Mesendoderm (in vitro differentiated cells): ENCODE data around the gene SLC35A5.
A peak's percentile ranks its signal among the peaks of the same experiment; 100 is the strongest.

ENCODE experiments used
- DNase-seq: peaks from one replicate; pipeline ENCODE4 v3.0.0; 2013
- H2AK5ac ChIP-seq: 2 replicates; pipeline ENCODE4 v1.6.1; 2013; ENCODE audit warnings: low read length, inconsistent platforms
- H2BK120ac ChIP-seq: 2 replicates; pipeline ENCODE4 v1.6.1; 2013; ENCODE audit warnings: low read depth, mild to moderate bottlenecking, low read length, moderate library complexity, mixed read lengths
- H2BK15ac ChIP-seq: replicated peaks from 2 replicates; pipeline ENCODE4 v1.6.1; 2013; ENCODE audit warnings: low read depth, mild to moderate bottlenecking, moderate library complexity
- H2BK5ac ChIP-seq: 2 replicates; pipeline ENCODE4 v1.6.1; 2013; ENCODE audit warnings: low read length, inconsistent platforms
- H3K18ac ChIP-seq: 2 replicates; pipeline ENCODE4 v1.6.1; 2013; ENCODE audit warnings: mild to moderate bottlenecking, low read length, mixed read lengths
- H3K23ac ChIP-seq: one replicate; pipeline ENCODE4 v1.6.1; 2013; ENCODE audit warnings: low read length
- H3K27ac ChIP-seq: 2 replicates; pipeline ENCODE4 v1.5.1; 2013; ENCODE audit warnings: low read depth, mild to moderate bottlenecking, inconsistent platforms, low read length, moderate library complexity
- H3K27me3 ChIP-seq: 2 replicates; pipeline ENCODE4 v1.6.1; 2013; ENCODE audit warnings: low read length, control low read depth, mild to moderate bottlenecking, inconsistent platforms; ENCODE audit not compliant: insufficient read depth, poor library complexity
- H3K36me3 ChIP-seq: 2 replicates; pipeline ENCODE4 v1.6.1; 2013; ENCODE audit warnings: low read length, inconsistent platforms; ENCODE audit not compliant: control insufficient read depth, insufficient read depth
- H3K4ac ChIP-seq: one replicate; pipeline ENCODE4 v1.6.1; 2013; ENCODE audit warnings: low read depth, mild to moderate bottlenecking, low read length, moderate library complexity
- H3K4me1 ChIP-seq: 2 replicates; pipeline ENCODE4 v1.6.1; 2013; ENCODE audit warnings: low read depth, low read length, inconsistent platforms; ENCODE audit not compliant: control insufficient read depth
- H3K4me2 ChIP-seq: 2 replicates; pipeline ENCODE4 v1.6.1; 2013; ENCODE audit warnings: low read length
- H3K4me3 ChIP-seq: 2 replicates; pipeline ENCODE4 v1.5.1; 2013; ENCODE audit warnings: mild to moderate bottlenecking, low read length
- H3K56ac ChIP-seq: one replicate; pipeline ENCODE4 v1.6.1; 2013; ENCODE audit warnings: low read length
- H3K79me1 ChIP-seq: 2 replicates; pipeline ENCODE4 v1.6.1; 2013; ENCODE audit warnings: low read length, inconsistent platforms
- H3K79me2 ChIP-seq: 2 replicates; pipeline ENCODE4 v1.6.1; 2013; ENCODE audit warnings: mild to moderate bottlenecking, low read length; ENCODE audit not compliant: control insufficient read depth, insufficient read depth
- H3K9ac ChIP-seq: 2 replicates; pipeline ENCODE4 v1.6.1; 2013; ENCODE audit warnings: low read length, inconsistent platforms
- H4K5ac ChIP-seq: one replicate; pipeline ENCODE4 v1.6.1; 2013; ENCODE audit warnings: low read length
- H4K8ac ChIP-seq: one replicate; pipeline ENCODE4 v1.6.1; 2013; ENCODE audit warnings: low read depth, mild to moderate bottlenecking, control low read depth, low read length, moderate library complexity
- WGBS: extraction: QIAGEN DNeasy Blood & Tissue Kit; methylation state at CpG from one replicate; pipeline ENCODE4 v1.1.7; 2013; ENCODE audit warnings: low lambda C conversion rate, missing lambda C conversion rate; ENCODE audit not compliant: insufficient coverage; ENCODE audit errors: extremely low coverage; 5-methylcytosine and 5-hydroxymethylcytosine counted together

SLC35A5 gene

GRCh38 chr3:112605285-112605684 lies 43.4 kb downstream of the SLC35A5 start:
- Histone ChIP-seq H2BK15ac (no peak overlapping the region), H2AK5ac (no peak overlapping the region), H3K9ac (no peak overlapping the region), H3K56ac (no peak overlapping the region), H3K4me3 (no peak overlapping the region), H2BK120ac (no peak overlapping the region), H3K4me1 (no peaks in the 10 kb centered on the region), H4K8ac (no peak overlapping the region), H3K27me3 (no peaks in the 10 kb centered on the region), H3K23ac (no peak overlapping the region), H3K79me2 (no peaks in the 10 kb centered on the region), H4K5ac (no peak overlapping the region), H3K18ac (no peak overlapping the region), H2BK5ac (no peak overlapping the region), H3K4ac (no peak overlapping the region), H3K79me1 (no peaks in the 10 kb centered on the region), H3K36me3 (no peaks in the 10 kb centered on the region), H3K27ac (no peak overlapping the region), H3K4me2 (no peak overlapping the region)
- DNase-seq = peak; percentile 59
- no CpG with 5 or more reads among the region's 9 CpGs for WGBS

DNA sequence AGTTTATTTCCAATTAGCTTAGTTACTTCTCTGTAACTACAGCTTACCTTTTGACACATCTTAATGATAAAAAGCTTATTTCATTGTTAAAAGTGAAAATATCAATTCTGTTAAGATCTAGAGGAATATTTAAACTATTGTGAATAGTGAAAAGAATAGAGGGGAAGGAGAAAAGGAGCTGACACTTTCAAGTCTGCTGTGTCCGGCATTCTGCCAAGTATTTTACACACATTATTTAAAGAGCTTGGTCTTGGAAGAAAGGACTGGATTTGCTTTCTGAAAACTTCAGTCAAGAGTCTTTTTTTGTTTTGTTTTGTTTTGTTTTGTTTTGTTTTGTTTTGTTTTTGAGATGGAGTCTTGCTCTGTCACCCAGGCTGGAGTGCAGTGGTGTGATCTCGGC lies 44.3 kb downstream of the SLC35A5 start:
- Histone ChIP-seq H3K36me3 (no peaks in the 10 kb centered on the region), H3K9ac (no peak overlapping the region), H3K23ac (no peak overlapping the region), H3K4ac (no peak overlapping the region), H3K4me1 (no peaks in the 10 kb centered on the region), H2BK120ac (no peak overlapping the region), H3K79me2 (no peaks in the 10 kb centered on the region), H4K8ac (no peak overlapping the region), H2BK5ac (no peak overlapping the region), H3K4me2 (no peak overlapping the region), H3K56ac (no peak overlapping the region), H4K5ac (no peak overlapping the region), H2BK15ac (no peak overlapping the region), H3K79me1 (no peaks in the 10 kb centered on the region), H3K18ac (no peak overlapping the region), H3K4me3 (no peak overlapping the region), H2AK5ac (no peak overlapping the region), H3K27me3 (no peaks in the 10 kb centered on the region), H3K27ac (no peak overlapping the region)
- no CpG with 5 or more reads among the region's 2 CpGs for WGBS
- no peak for DNase-seq

- no peaks in the 10 kb centered on the region for H3K4me1 ChIP-seq
- no peak overlapping the region for H3K56ac ChIP-seq
- no peaks in the 10 kb centered on the region for H3K27me3 ChIP-seq
- H2AK5ac ChIP-seq = no peak overlapping the region
- no peak overlapping the region for H3K9ac ChIP-seq
- H3K36me3 ChIP-seq = no peaks in the 10 kb centered on the region
- H2BK15ac ChIP-seq = no peak overlapping the region
- no peak overlapping the region for H4K8ac ChIP-seq
- no peak overlapping the region for H3K27ac ChIP-seq
- no peak overlapping the region for H2BK5ac ChIP-seq
- H3K4me2 ChIP-seq = no peak overlapping the region
- H3K79me1 ChIP-seq = no peaks in the 10 kb centered on the region
- H3K18ac ChIP-seq = no peak overlapping the region
- no peak overlapping the region for H3K23ac ChIP-seq
- H3K4me3 ChIP-seq = no peak overlapping the region
- H3K79me2 ChIP-seq = no peaks in the 10 kb centered on the region
- DNase-seq = peak; percentile 38
- H3K4ac ChIP-seq = no peak overlapping the region
- no peak overlapping the region for H4K5ac ChIP-seq
- H2BK120ac ChIP-seq = no peak overlapping the region
Measured at GRCh38 chr3:112607863-112608262, 46.0 kb downstream of the SLC35A5 start.

DNA sequence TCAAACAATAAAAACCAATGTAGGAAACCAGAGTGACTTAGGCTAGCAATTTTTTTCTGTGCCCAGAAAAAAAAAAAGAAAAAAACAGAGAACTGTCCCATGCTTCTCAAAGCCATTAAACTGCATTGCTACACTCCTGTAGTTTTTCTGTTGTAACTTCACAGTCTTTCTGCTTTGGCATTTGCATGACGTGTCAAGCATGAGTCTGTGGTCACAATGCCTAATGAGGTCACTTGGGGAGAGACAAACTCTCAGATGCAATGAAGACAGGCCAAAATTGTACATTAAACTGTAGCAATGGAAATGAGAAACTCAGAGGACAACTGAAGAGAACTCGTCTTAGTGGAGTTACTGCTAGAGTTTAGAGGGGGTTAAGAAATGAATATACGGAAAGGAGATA lies 48.3 kb downstream of the SLC35A5 start:
- Histone ChIP-seq H3K56ac (no peak overlapping the region), H2BK120ac (no peak overlapping the region), H3K4me2 (no peak overlapping the region), H3K4ac (no peak overlapping the region), H3K36me3 (no peaks in the 10 kb centered on the region), H3K18ac (no peak overlapping the region), H3K9ac (no peak overlapping the region), H4K5ac (no peak overlapping the region), H3K4me1 (no peaks in the 10 kb centered on the region), H3K27me3 (no peaks in the 10 kb centered on the region), H3K27ac (no peak overlapping the region), H3K4me3 (no peak overlapping the region), H3K79me1 (no peaks in the 10 kb centered on the region), H4K8ac (no peak overlapping the region), H3K79me2 (no peaks in the 10 kb centered on the region), H2AK5ac (no peak overlapping the region), H2BK5ac (no peak overlapping the region), H3K23ac (no peak overlapping the region), H2BK15ac (no peak overlapping the region)
- 100% methylated on average over 1 of the region's 3 CpGs for WGBS
- no peak for DNase-seq

DNA sequence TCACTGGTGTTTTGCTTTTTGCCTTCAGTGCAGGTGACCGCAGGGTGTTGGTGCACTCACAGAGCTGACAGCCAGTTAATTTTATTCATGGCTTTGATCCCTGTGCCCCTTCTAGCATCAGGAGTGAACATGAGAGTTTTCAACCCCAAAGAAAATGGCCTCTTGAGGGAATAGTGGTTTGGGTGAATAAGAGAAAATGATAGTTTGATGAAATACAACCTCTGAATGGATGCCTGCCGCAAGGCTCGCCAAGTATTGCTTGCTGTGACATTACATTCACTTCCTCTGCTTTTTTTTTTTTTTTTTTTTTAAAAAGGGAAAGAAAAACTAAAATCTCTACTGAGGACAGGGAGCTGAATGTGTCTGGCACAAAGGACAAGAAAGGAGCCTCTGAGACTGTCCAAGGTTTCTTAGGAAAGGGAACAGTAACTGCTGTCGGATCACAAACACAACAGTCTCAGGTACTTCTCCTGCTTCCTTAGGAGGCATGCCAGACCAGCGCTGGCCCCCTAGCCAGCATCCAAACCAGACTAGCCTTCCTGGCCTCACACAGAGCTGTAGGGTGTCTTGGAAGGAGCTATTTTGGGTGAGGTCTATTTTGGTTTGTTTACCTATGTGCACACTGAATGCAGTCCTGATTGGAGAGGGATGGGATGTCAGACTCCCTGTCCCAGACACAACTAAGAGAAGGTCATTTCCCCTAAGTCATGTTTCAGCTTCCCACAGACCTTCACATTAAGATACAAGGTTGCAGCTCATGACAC lies 50.1 kb downstream of the SLC35A5 start:
- H4K8ac ChIP-seq = no peak overlapping the region
- no peak overlapping the region for H3K23ac ChIP-seq
- no peak overlapping the region for H3K56ac ChIP-seq
- no peak overlapping the region for H3K4ac ChIP-seq
- no peaks in the 10 kb centered on the region for H3K36me3 ChIP-seq
- no CpG with 5 or more reads among the region's 5 CpGs for WGBS
- H2BK15ac ChIP-seq = no peak overlapping the region
- H2BK120ac ChIP-seq = no peak overlapping the region
- no peak overlapping the region for H3K18ac ChIP-seq
- no peaks in the 10 kb centered on the region for H3K4me1 ChIP-seq
- DNase-seq = no peak
- H3K9ac ChIP-seq = no peak overlapping the region
- no peaks in the 10 kb centered on the region for H3K27me3 ChIP-seq
- H4K5ac ChIP-seq = no peak overlapping the region
- no peak overlapping the region for H2BK5ac ChIP-seq
- H3K79me2 ChIP-seq = no peaks in the 10 kb centered on the region
- no peaks in the 10 kb centered on the region for H3K79me1 ChIP-seq
- H3K27ac ChIP-seq = no peak overlapping the region
- H3K4me3 ChIP-seq = no peak overlapping the region
- H3K4me2 ChIP-seq = no peak overlapping the region
- H2AK5ac ChIP-seq = no peak overlapping the region
